Stromal cell of bone marrow (primary cell): ENCODE data around the gene ANKRD53.

ENCODE experiments used
- DNase-seq: peaks from one replicate; pipeline ENCODE4 v3.0.0-alpha.2; 2012; ENCODE audit warnings: low read depth

ANKRD53 gene

GRCh38 chr2:70965506-70965905 is 12.9 kb upstream of the ANKRD53 start:
- no peak for DNase-seq

- no peak for DNase-seq
Observed at GRCh38 chr2:70966681-70967080, 11.7 kb upstream of the ANKRD53 start.

- no peak for DNase-seq
Observed at GRCh38 chr2:70967189-70967588, 11.2 kb upstream of the ANKRD53 start.

GRCh38 chr2:70974592-70974991 is 3.8 kb upstream of the ANKRD53 start:
- DNase-seq, result no peak

GRCh38 chr2:70975237-70975636 is 3.2 kb upstream of the ANKRD53 start:
- DNase-seq, result no peak

- DNase-seq, result peak; percentile 79
Observed at GRCh38 chr2:70977605-70978205, 725 bp upstream of the ANKRD53 start.

GRCh38 chr2:70979180-70979488 is 704 bp downstream of the ANKRD53 start:
- DNase-seq, result no peak

GRCh38 chr2:70979626-70980025 is 1.2 kb downstream of the ANKRD53 start:
- no peak for DNase-seq

GRCh38 chr2:70981421-70981820 is 3.0 kb downstream of the ANKRD53 start:
- DNase-seq, result no peak

GRCh38 chr2:70981866-70982810 is 3.7 kb downstream of the ANKRD53 start:
- DNase-seq, result no peak

- DNase-seq, result no peak
Observed at GRCh38 chr2:70982971-70983370, 4.5 kb downstream of the ANKRD53 start.

GRCh38 chr2:70983506-70984227 is 5.2 kb downstream of the ANKRD53 start:
- no peak for DNase-seq

- no peak for DNase-seq
Observed at GRCh38 chr2:70984228-70984575, 5.8 kb downstream of the ANKRD53 start.

GRCh38 chr2:70984576-70985282 is 6.3 kb downstream of the ANKRD53 start:
- DNase-seq, result no peak

- no peak for DNase-seq
Observed at GRCh38 chr2:70985283-70985688, 6.9 kb downstream of the ANKRD53 start.

GRCh38 chr2:70985956-70986355 is 7.5 kb downstream of the ANKRD53 start:
- DNase-seq, result no peak

GRCh38 chr2:70986499-70987189 is 8.2 kb downstream of the ANKRD53 start:
- no peak for DNase-seq

GRCh38 chr2:70987386-70987785 is 9.0 kb downstream of the ANKRD53 start:
- no peak for DNase-seq

GRCh38 chr2:70988151-70988550 is 9.7 kb downstream of the ANKRD53 start:
- no peak for DNase-seq

GRCh38 chr2:70988726-70989648 is 10.6 kb downstream of the ANKRD53 start:
- no peak for DNase-seq

GRCh38 chr2:70990216-70990615 is 11.8 kb downstream of the ANKRD53 start:
- no peak for DNase-seq
